ENCODE data around the gene KIF18B.

Gene KIF18B

DNA sequence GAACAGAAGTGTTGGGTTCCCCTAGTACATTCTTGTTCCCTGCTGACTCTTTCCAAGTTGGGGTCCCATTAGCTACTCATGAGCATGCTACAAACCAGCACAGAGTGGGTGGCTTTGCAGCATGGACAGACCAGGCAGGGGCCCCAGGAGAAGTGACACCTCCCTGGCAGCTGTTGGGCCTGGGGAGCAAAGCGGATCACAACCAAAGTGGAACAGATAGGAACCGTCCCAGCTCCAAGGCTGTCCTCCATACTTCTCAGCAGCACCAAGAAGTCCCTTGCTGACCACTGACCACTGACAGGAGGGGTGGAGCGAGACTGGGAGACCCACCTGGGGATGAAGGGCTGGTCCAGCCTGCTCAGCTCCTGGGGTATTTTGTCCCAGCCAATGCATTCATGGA is 19.9 kb downstream of the KIF18B start:
- no peaks in the 10 kb centered on the region for H3K9me3 ChIP-seq (ENCODE audit: control insufficient read depth, insufficient read depth, low read length)
- no peaks in the 10 kb centered on the region for H3K27me3 ChIP-seq (ENCODE audit: control insufficient read depth, insufficient read depth, low read length)
- peaks cover 51% of the 10 kb centered on the region for H3K36me3 ChIP-seq (ENCODE audit: control insufficient read depth, insufficient read depth, low read length)
- H3K4me3 ChIP-seq (ENCODE audit: low read length), result no peak overlapping the region
- H3K27ac ChIP-seq (ENCODE audit: low read length), result no peak overlapping the region
- WGBS (ENCODE audit: insufficient coverage, insufficient read length), result no CpG with 5 or more reads among the region's 3 CpGs
- DNase-seq (ENCODE audit: low read depth, low spot score), result no peak
- no peaks in the 10 kb centered on the region for H3K4me1 ChIP-seq (ENCODE audit: control insufficient read depth, insufficient read depth, low read length)

DNA sequence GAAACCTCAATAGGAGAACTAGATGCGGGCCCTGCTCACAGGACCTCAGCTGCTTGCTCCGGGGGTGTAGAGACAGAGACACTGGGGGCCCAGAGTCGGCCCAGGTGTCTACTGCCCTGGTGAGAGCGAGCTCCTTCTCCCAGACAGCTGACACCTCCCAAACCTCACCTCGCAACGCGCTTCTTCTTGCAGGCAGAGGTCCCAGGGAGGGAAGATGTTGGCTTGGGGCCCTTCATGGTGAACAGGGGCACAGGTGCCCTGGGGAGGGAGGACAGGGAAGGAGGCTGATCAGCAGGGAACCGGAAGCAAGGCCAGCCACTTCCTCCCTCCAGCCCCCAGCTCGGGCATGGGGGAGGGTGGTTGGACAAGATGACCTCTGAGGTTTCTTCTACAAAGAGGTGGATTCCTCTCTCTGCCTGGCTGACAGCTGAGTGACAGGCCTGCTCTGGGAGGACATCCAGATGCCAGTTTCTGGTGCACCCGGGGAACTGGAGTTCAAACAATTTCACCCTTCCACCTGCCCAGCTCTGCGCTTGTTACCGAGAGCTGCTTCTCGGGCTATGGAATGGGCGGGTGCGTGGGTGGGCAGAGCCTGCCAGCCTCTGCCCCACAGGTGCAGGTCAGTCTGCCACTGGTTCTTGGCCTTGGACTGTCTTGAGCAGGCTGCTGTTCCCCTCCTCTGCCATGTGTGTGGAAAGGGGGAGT is 20.6 kb downstream of the KIF18B start:
- H3K9me3 ChIP-seq (ENCODE audit: control insufficient read depth, insufficient read depth, low read length), result no peaks in the 10 kb centered on the region
- no CpG with 5 or more reads among the region's 15 CpGs for WGBS (ENCODE audit: insufficient coverage, insufficient read length)
- no peaks in the 10 kb centered on the region for H3K4me1 ChIP-seq (ENCODE audit: control insufficient read depth, insufficient read depth, low read length)
- no peak overlapping the region for H3K27ac ChIP-seq (ENCODE audit: low read length)
- peaks cover 44% of the 10 kb centered on the region for H3K36me3 ChIP-seq (ENCODE audit: control insufficient read depth, insufficient read depth, low read length)
- no peak overlapping the region for H3K4me3 ChIP-seq (ENCODE audit: low read length)
- no peaks in the 10 kb centered on the region for H3K27me3 ChIP-seq (ENCODE audit: control insufficient read depth, insufficient read depth, low read length)
- DNase-seq (ENCODE audit: low read depth, low spot score), result no peak

DNA sequence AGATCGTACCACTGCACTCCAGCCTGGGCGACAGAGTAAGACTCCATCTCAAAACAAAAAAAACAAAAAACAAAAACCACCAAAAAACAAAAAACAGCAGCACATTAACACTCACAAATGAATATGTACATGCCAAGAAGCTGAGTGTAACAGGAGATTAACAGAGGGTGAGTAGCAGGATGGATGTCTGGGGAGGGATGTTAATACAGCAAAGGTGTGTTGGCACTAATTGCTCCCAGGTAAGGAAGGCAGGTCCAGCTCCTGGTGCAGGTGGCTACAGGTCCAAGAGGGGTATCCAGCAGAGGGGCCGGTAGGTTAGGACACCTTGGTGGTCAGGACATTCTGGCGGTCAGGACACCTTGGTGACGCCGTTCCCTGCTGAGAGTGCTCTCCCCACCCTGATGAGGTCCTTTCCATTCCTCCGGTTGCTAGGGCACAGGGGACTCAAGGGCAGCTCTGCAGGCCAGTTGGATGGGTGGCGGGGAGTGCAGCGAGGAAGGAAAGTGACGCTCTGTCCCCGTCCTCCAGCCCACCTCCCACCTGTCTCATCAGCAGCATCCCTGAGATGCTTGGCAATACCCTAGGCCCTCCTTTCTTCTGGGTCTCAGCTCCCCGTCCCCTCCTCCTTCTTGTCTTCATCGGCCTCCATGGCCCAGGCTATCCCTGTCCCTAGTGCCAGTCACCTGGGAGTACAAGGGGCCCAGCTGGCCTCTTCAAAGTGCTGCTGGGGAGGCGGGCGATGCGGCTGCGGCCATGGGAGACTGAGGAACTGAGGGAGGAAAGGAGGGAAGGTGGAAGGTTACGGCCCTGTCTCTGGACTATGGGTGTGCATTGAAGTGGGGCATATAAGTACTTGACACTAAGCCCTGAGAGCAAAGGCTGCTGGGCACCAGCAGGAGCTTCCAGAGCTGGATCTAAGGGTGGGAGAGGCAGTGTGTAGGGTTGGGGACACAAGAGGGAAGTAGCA is 21.6 kb downstream of the KIF18B start:
- DNase-seq (ENCODE audit: low read depth, low spot score), result no peak
- no peak overlapping the region for H3K27ac ChIP-seq (ENCODE audit: low read length)
- H3K36me3 ChIP-seq (ENCODE audit: control insufficient read depth, insufficient read depth, low read length), result peaks cover 34% of the 10 kb centered on the region
- H3K9me3 ChIP-seq (ENCODE audit: control insufficient read depth, insufficient read depth, low read length), result no peaks in the 10 kb centered on the region
- H3K4me1 ChIP-seq (ENCODE audit: control insufficient read depth, insufficient read depth, low read length), result peaks cover 3% of the 10 kb centered on the region; the same call in 1 of the 2 replicates
- no peaks in the 10 kb centered on the region for H3K27me3 ChIP-seq (ENCODE audit: control insufficient read depth, insufficient read depth, low read length)
- H3K4me3 ChIP-seq (ENCODE audit: low read length), result no peak overlapping the region
- WGBS (ENCODE audit: insufficient coverage, insufficient read length), result no CpG with 5 or more reads among the region's 18 CpGs

DNA sequence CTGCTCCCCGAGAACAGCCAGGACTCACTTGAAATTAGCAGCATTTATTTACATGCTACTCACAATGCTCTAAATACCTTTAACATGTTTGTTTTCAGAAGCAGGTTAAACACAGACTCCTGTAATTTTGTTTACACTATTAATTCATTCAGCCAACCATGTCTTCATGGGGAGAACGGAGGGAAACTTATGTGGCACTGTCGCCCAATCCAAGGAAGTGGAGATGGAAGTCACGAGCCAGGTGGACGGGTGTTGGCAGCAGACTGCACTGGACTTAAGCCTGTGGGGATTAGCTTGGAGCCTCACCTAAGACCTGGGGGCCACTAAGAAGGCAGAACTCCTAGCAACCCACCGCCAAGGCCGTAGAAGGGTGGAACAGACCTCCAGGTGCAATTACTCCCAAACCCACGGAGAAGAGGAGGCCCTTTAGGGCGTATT is 23.4 kb downstream of the KIF18B start:
- no peaks in the 10 kb centered on the region for H3K9me3 ChIP-seq (ENCODE audit: control insufficient read depth, insufficient read depth, low read length)
- H3K4me3 ChIP-seq (ENCODE audit: low read length), result no peak overlapping the region
- H3K27me3 ChIP-seq (ENCODE audit: control insufficient read depth, insufficient read depth, low read length), result no peaks in the 10 kb centered on the region
- no CpG with 5 or more reads among the region's 9 CpGs for WGBS (ENCODE audit: insufficient coverage, insufficient read length)
- peaks cover 8% of the 10 kb centered on the region for H3K4me1 ChIP-seq (ENCODE audit: control insufficient read depth, insufficient read depth, low read length)
- peaks cover 30% of the 10 kb centered on the region for H3K36me3 ChIP-seq (ENCODE audit: control insufficient read depth, insufficient read depth, low read length)
- DNase-seq (ENCODE audit: low read depth, low spot score), result no peak
- no peak overlapping the region for H3K27ac ChIP-seq (ENCODE audit: low read length)

DNA sequence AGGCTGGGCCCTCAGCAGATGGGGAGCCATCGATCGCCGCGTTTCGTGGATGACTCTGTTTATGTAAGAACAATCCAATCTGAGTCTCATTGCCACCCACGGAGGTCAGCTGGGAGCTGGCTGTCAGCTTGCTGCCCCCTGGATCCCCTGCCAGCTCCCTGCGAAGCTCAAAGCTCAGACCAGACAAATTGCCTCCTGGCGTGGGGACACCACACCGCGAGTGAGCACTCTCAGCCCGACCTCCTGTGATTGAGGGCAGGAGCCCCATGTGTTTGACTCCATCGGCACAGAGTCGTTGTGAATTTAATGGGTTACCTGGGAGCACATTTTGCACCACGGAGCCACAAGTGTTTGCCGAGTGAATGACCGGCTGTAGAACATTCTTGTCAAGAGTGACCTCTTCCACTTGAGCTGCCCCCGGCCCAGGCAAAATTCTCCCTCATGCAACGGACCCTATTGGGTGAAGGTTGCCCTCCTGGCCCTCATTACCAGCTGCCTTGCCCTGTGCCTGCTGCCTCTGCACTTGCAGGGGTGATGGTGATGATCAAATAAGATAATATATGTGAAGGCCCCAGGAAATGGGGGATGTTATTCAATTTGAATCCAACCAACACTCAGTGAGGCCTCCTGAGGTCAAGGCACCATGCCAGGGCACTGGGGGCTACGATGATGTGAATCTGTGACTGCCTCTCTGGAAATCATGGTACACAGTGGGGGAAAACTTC is 24.7 kb downstream of the KIF18B start:
- H3K27me3 ChIP-seq (ENCODE audit: control insufficient read depth, insufficient read depth, low read length), result no peaks in the 10 kb centered on the region
- peaks cover 8% of the 10 kb centered on the region for H3K4me1 ChIP-seq (ENCODE audit: control insufficient read depth, insufficient read depth, low read length)
- H3K27ac ChIP-seq (ENCODE audit: low read length), result no peak overlapping the region
- H3K4me3 ChIP-seq (ENCODE audit: low read length), result no peak overlapping the region
- peaks cover 18% of the 10 kb centered on the region for H3K36me3 ChIP-seq (ENCODE audit: control insufficient read depth, insufficient read depth, low read length)
- WGBS (ENCODE audit: insufficient coverage, insufficient read length), result no CpG with 5 or more reads among the region's 19 CpGs
- no peak for DNase-seq (ENCODE audit: low read depth, low spot score)
- H3K9me3 ChIP-seq (ENCODE audit: control insufficient read depth, insufficient read depth, low read length), result no peaks in the 10 kb centered on the region

DNA sequence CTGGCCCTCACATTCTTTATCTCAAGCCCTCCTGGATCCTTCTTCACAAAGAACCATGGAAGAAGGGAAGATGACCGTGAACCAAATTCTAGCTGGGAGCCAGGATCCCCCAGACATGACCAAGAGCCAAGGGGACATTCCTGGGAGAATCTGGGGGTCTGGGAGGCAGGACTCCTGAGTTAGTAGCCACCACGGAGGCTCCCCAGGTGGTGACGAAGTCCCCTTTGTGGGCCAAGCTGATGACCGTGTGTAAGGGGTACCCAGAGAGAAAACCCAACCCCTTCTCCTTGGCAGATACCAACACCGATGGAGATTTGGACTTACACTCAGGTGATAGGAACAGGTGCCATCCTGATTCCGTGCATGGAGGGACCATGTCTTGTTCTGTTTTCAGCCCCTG is 25.4 kb downstream of the KIF18B start:
- peaks cover 8% of the 10 kb centered on the region for H3K4me1 ChIP-seq (ENCODE audit: control insufficient read depth, insufficient read depth, low read length)
- DNase-seq (ENCODE audit: low read depth, low spot score), result no peak
- H3K9me3 ChIP-seq (ENCODE audit: control insufficient read depth, insufficient read depth, low read length), result no peaks in the 10 kb centered on the region
- no peak overlapping the region for H3K4me3 ChIP-seq (ENCODE audit: low read length)
- WGBS (ENCODE audit: insufficient coverage, insufficient read length), result no CpG with 5 or more reads among the region's 6 CpGs
- H3K27ac ChIP-seq (ENCODE audit: low read length), result no peak overlapping the region
- peaks cover 10% of the 10 kb centered on the region for H3K36me3 ChIP-seq (ENCODE audit: control insufficient read depth, insufficient read depth, low read length)
- H3K27me3 ChIP-seq (ENCODE audit: control insufficient read depth, insufficient read depth, low read length), result no peaks in the 10 kb centered on the region

DNA sequence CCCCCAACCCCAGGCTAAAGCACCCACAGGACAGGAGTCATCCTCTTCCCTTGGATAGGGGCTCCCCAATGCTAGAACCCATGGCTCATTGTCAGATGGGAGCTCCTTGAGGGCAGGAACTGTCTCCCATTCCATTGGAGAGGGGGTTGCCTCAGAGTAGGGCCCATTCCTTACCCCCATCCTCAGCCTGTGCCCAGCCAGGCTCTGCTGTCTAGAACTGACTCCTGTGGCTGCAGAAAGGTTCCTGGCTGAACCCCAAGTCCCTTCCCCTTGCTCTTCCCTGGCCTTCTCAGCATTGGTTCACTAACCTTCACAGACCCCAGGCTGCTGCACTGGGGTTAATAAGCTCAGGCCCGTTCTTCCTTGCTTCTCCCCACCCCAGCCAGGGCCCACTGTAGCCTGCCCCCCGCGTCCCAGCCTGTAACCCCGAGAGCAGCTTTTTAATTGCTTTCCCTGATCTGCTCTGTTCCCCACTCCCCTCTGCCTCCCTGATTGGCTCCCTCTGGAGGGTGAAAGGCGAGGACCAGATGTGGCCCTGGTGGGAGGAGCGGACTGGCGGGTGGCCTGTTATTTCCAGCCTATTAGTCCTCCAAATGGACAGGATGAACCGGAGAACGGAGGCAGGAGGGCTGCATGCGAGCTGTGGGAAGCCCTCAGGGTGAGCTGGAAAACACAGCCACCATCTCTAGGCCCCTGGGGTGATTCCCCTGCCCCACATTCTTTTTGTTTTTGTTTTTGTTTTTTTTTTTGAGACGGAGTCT is 26.3 kb downstream of the KIF18B start:
- no peak overlapping the region for H3K27ac ChIP-seq (ENCODE audit: low read length)
- H3K4me1 ChIP-seq (ENCODE audit: control insufficient read depth, insufficient read depth, low read length), result peaks cover 8% of the 10 kb centered on the region
- H3K36me3 ChIP-seq (ENCODE audit: control insufficient read depth, insufficient read depth, low read length), result peaks cover 6% of the 10 kb centered on the region
- DNase-seq (ENCODE audit: low read depth, low spot score), result no peak
- no CpG with 5 or more reads among the region's 11 CpGs for WGBS (ENCODE audit: insufficient coverage, insufficient read length)
- H3K9me3 ChIP-seq (ENCODE audit: control insufficient read depth, insufficient read depth, low read length), result no peaks in the 10 kb centered on the region
- no peaks in the 10 kb centered on the region for H3K27me3 ChIP-seq (ENCODE audit: control insufficient read depth, insufficient read depth, low read length)
- no peak overlapping the region for H3K4me3 ChIP-seq (ENCODE audit: low read length)

DNA sequence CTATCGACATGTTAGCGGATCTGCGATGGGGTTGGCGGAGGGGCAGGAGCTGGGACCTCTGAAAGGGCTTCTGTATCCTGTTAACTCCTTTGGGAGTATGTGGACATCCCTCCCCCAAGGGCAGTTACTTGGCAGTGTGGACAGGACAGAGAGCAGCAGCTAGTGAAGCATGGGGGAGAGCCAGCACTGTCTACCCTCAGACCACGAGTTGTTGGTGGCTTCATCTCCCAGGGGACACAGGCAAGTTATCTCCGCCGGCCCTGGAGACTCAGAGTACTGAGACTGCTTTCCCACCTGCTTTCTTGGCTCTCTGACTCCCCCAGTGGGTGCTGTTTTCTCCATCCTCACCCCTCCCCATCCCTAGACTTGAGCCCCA is 27.0 kb downstream of the KIF18B start:
- WGBS (ENCODE audit: insufficient coverage, insufficient read length), result no CpG with 5 or more reads among the region's 7 CpGs
- DNase-seq (ENCODE audit: low read depth, low spot score), result no peak

DNA sequence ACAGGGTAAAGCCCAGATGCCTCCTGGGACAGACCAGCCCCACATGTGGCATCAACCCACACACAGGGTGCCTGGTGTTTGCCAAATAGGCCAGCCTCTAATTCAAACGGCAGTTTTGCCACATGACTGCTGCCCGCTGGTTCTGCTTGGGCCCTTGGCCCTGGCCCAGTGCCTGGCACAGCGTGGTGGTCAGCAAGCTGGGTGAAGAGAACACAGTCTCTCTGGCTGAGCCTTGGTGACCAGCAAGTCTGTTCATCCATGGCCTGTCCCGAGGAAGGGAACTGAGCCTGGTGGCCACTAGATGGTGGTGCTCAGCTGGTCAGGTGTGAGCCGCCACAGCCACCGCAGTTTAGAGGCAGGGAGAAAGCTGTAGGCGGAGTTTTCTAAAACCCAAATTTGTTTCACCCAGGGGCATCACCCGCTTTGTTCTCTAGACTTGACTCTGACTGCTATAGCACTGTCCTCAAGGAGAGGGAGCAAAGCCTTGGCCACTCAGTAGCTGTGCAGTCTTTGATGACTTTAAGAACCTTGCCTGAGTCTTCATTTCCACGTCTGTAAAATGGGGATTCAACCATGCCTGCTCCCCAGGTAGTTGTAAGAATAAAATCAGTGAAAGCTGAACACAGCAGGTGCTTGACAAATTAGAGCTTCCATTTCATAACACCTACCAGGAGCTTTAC is 27.5 kb downstream of the KIF18B start:
- no peaks in the 10 kb centered on the region for H3K9me3 ChIP-seq (ENCODE audit: control insufficient read depth, insufficient read depth, low read length)
- H3K4me1 ChIP-seq (ENCODE audit: control insufficient read depth, insufficient read depth, low read length), result peaks cover 8% of the 10 kb centered on the region
- H3K27me3 ChIP-seq (ENCODE audit: control insufficient read depth, insufficient read depth, low read length), result no peaks in the 10 kb centered on the region
- H3K27ac ChIP-seq (ENCODE audit: low read length), result no peak overlapping the region
- H3K36me3 ChIP-seq (ENCODE audit: control insufficient read depth, insufficient read depth, low read length), result no peaks in the 10 kb centered on the region
- no CpG with 5 or more reads among the region's 9 CpGs for WGBS (ENCODE audit: insufficient coverage, insufficient read length)
- no peak overlapping the region for H3K4me3 ChIP-seq (ENCODE audit: low read length)
- no peak for DNase-seq (ENCODE audit: low read depth, low spot score)

More for the DNA sequence above, 27.0 kb downstream of the KIF18B start:
- peaks cover 8% of the 10 kb centered on the region for H3K4me1 ChIP-seq (ENCODE audit: control insufficient read depth, insufficient read depth, low read length)
- H3K27me3 ChIP-seq (ENCODE audit: control insufficient read depth, insufficient read depth, low read length), result no peaks in the 10 kb centered on the region
- no peak overlapping the region for H3K27ac ChIP-seq (ENCODE audit: low read length)
- H3K36me3 ChIP-seq (ENCODE audit: control insufficient read depth, insufficient read depth, low read length), result no peaks in the 10 kb centered on the region
- H3K9me3 ChIP-seq (ENCODE audit: control insufficient read depth, insufficient read depth, low read length), result no peaks in the 10 kb centered on the region
- no peak overlapping the region for H3K4me3 ChIP-seq (ENCODE audit: low read length)

Measured in iPS DF 6.9 (cell line).